CD14-positive monocyte (primary cell): ENCODE results near the gene PIKFYVE. TPM values are rescaled to one million over a fixed set of nuclear protein-coding genes. Genes with fewer than 3 reads are reported as not detected.

ENCODE experiments used
- DNase-seq, 3 donors: peaks; one replicate each; pipeline ENCODE4 v3.0.0-alpha.2; 2011 to 2022
- H2AFZ ChIP-seq: 2 replicates; pipeline ENCODE4 v1.6.0; 2012; ENCODE audit warnings: mild to moderate bottlenecking, low read depth, low read length, inconsistent platforms; ENCODE audit not compliant: insufficient read depth, poor library complexity, severe bottlenecking
- H3K27ac ChIP-seq, 2 donors: 1 replicate in 1 of 2; 2 replicates in 1 of 2; pipeline ENCODE4 v1.5.1; 2012 to 2013; ENCODE audit warnings: low read length in 2 of 2, control low read depth in 1 of 2, inconsistent platforms in 1 of 2, low read depth in 1 of 2, mild to moderate bottlenecking in 1 of 2
- H3K27me3 ChIP-seq, 2 donors: one replicate each; pipeline versions ENCODE4 v1.6.0 to v1.6.1; 2011 to 2013; ENCODE audit warnings: low read length in 2 of 2; ENCODE audit not compliant: control insufficient read depth in 2 of 2, insufficient read depth in 2 of 2
- H3K36me3 ChIP-seq, 2 donors: replicated peaks in 1 of 2; 1 replicate in 1 of 2; 2 replicates in 1 of 2; pipeline versions ENCODE4 v1.5.1 to v1.6.1; 2012 to 2013; ENCODE audit warnings: low read length in 2 of 2, control low read depth in 1 of 2, inconsistent platforms in 1 of 2, mild to moderate bottlenecking in 1 of 2; ENCODE audit not compliant: insufficient read depth in 2 of 2, control insufficient read depth in 1 of 2
- H3K4me1 ChIP-seq, 2 donors: 1 replicate in 1 of 2; 2 replicates in 1 of 2; pipeline versions ENCODE4 v1.5.1 to v1.6.1; 2012 to 2013; ENCODE audit warnings: low read length in 2 of 2, control low read depth in 1 of 2, inconsistent platforms in 1 of 2, mild to moderate bottlenecking in 1 of 2, moderate library complexity in 1 of 2; ENCODE audit not compliant: insufficient read depth in 2 of 2, control insufficient read depth in 1 of 2
- H3K4me2 ChIP-seq: replicated peaks from 2 replicates; pipeline ENCODE3; 2012; ENCODE audit warnings: low read length, moderate library complexity, mild to moderate bottlenecking; ENCODE audit not compliant: poor library complexity, severe bottlenecking; ENCODE audit errors: extremely low read depth
- H3K4me3 ChIP-seq, 3 experiments: fragments of 200-600 bp in 1 of 3; sonication (generic) in 1 of 3; replicated peaks in 1 of 3; 1 replicate in 2 of 3; 2 replicates in 1 of 3; pipeline ENCODE4 v1.5.1; 2011 to 2013; ENCODE audit warnings: low read length in 3 of 3, mild to moderate bottlenecking in 3 of 3, control low read depth in 2 of 3, low read depth in 2 of 3, inconsistent platforms in 1 of 3, moderate library complexity in 1 of 3
- H3K79me2 ChIP-seq: 2 replicates; pipeline ENCODE4 v1.6.0; 2012; ENCODE audit warnings: mild to moderate bottlenecking, control low read depth, inconsistent platforms, low read length, moderate library complexity; ENCODE audit not compliant: insufficient read depth
- H3K9ac ChIP-seq: 2 replicates; pipeline ENCODE4 v1.6.0; 2017; ENCODE audit warnings: low read length, mild to moderate bottlenecking; ENCODE audit not compliant: insufficient read depth, poor library complexity, severe bottlenecking
- H3K9me3 ChIP-seq, 2 donors: replicated peaks in 1 of 2; 1 replicate in 1 of 2; 2 replicates in 1 of 2; pipeline versions ENCODE4 v1.5.1 to v1.6.1; 2012 to 2013; ENCODE audit warnings: low read length in 2 of 2, control low read depth in 1 of 2; ENCODE audit not compliant: control insufficient read depth in 1 of 2, insufficient read depth in 1 of 2
- H4K20me1 ChIP-seq: 2 replicates; pipeline ENCODE4 v1.6.0; 2012; ENCODE audit warnings: mild to moderate bottlenecking, low read length, control low read depth, moderate library complexity; ENCODE audit not compliant: insufficient read depth
- H3K27ac Mint-ChIP-seq, 7 donors: one replicate each; pipeline ENCODE4 v1.8.0; 2020; ENCODE audit warnings: mild to moderate bottlenecking in 7 of 7, mixed read lengths in 7 of 7, moderate library complexity in 6 of 7, inconsistent platforms in 2 of 7
- H3K27me3 Mint-ChIP-seq, 3 donors: one replicate each; pipeline ENCODE4 v1.8.0; 2021 to 2022; ENCODE audit warnings: low read depth in 3 of 3, mild to moderate bottlenecking in 3 of 3, mixed read lengths in 3 of 3, moderate library complexity in 3 of 3, inconsistent platforms in 1 of 3
- H3K36me3 Mint-ChIP-seq, 2 donors: one replicate each; pipeline ENCODE4 v1.8.0; 2020; ENCODE audit warnings: mixed read lengths in 2 of 2, inconsistent platforms in 1 of 2, mild to moderate bottlenecking in 1 of 2
- H3K4me1 Mint-ChIP-seq: one replicate; pipeline ENCODE4 v1.8.0; 2020; ENCODE audit warnings: mild to moderate bottlenecking, mixed read lengths
- H3K4me3 Mint-ChIP-seq, 2 donors: one replicate each; pipeline ENCODE4 v1.8.0; 2020; ENCODE audit warnings: mild to moderate bottlenecking in 2 of 2, mixed read lengths in 2 of 2, moderate library complexity in 1 of 2
- H3K9me3 Mint-ChIP-seq, 7 donors: one replicate each; pipeline ENCODE4 v1.8.0; 2020 to 2022; ENCODE audit warnings: mixed read lengths in 7 of 7, mild to moderate bottlenecking in 6 of 7, moderate library complexity in 6 of 7, inconsistent platforms in 2 of 7
- CTCF ChIP-seq: fragments of 200-600 bp; IDR thresholded peaks from one replicate; pipeline ENCODE4 v1.8.0; 2022; ENCODE audit warnings: antibody characterized with exemption, mild to moderate bottlenecking
- WGBS: methylation state at CpG from one replicate; pipeline ENCODE4 v1.1.5; 2013; ENCODE audit warnings: missing lambda C conversion rate; ENCODE audit not compliant: insufficient coverage; 5-methylcytosine and 5-hydroxymethylcytosine counted together
- intact Hi-C, 2 donors: fragments of 100-400 bp; cut with micrococcal nuclease; formaldehyde crosslinking; loops; one replicate each; pipeline versions ENCODE4 v1.15.0 to v1.15.1; 2023
- polyA plus RNA-seq, 3 donors: library from polyadenylated mRNA; depleted of rRNA in 1 of 3; unstranded in 2 of 3; stranded (reverse) in 1 of 3; fragments of 300-500 nt in 2 of 3; fragments of >200 nt in 1 of 3; fragmentation: Illumina TruSeq in 2 of 3; gene quantifications; 1 replicate in 2 of 3; 2 replicates in 1 of 3; pipeline ENCODE4 v1.2.3, GENCODE V29; 2012 to 2021

The PIKFYVE gene
- polyA plus RNA-seq, 3 donors, result 3.5 to 17.6 (median 6.2) TPM

- Histone ChIP-seq H3K79me2 (peaks cover 72% of the 10 kb centered on the region), H3K4me2 (peak overlapping the region; percentile 83), H3K27ac (peak overlapping the region in 1 of 2 donors; percentile 91), H4K20me1 (peaks cover 54% of the 10 kb centered on the region), H3K4me1 (peaks cover 39 to 43% of the 10 kb centered on the region in 2 donors), H3K27me3 (no peaks in the 10 kb centered on the region), H3K9ac (no peak overlapping the region), H3K36me3 (peaks cover 23 to 34% of the 10 kb centered on the region in 2 donors), H3K9me3 (no peaks in the 10 kb centered on the region), H3K4me3 (peak overlapping the region in 1 of 3 experiments; percentile 95), H2AFZ (no peak overlapping the region)
- no peak for TF ChIP-seq CTCF
- WGBS, result no CpG with 5 or more reads among the region's 8 CpGs
- Mint-ChIP-seq H3K9me3 (no peaks in the 10 kb centered on the region), H3K27ac (peak overlapping the region in 6 of 7 donors; percentile 1 to 96 (median 60)), H3K36me3 (peaks cover 12 to 22% of the 10 kb centered on the region in 2 donors), H3K27me3 (no peaks in the 10 kb centered on the region), H3K4me3 (no peak overlapping the region), H3K4me1 (peaks cover 39% of the 10 kb centered on the region)
- intact Hi-C loops, result loop anchor here in 1 of 2 donors (2.0 kb wide), 1 partner anchor 14 kb away; the partner anchor contains the start of gene IDH1
- peak; percentile 22 to 60 (median 47) for DNase-seq
Measured at GRCh38 chr2:208268156-208268952, 2.3 kb downstream of the PIKFYVE start.

GRCh38 chr2:208269091-208269490 is 3.0 kb downstream of the PIKFYVE start:
- Histone ChIP-seq H3K27me3 (no peaks in the 10 kb centered on the region), H2AFZ (no peak overlapping the region), H3K9ac (no peak overlapping the region), H3K36me3 (peaks cover 30 to 41% of the 10 kb centered on the region in 2 donors), H3K4me3 (no peak overlapping the region), H3K79me2 (peaks cover 79% of the 10 kb centered on the region), H4K20me1 (peaks cover 60% of the 10 kb centered on the region), H3K4me1 (peaks cover 39 to 43% of the 10 kb centered on the region in 2 donors), H3K9me3 (no peaks in the 10 kb centered on the region), H3K4me2 (peak overlapping the region; percentile 23), H3K27ac (peak overlapping the region in 1 of 2 donors; percentile 58)
- H3K4me1 Mint-ChIP-seq, result peaks cover 39% of the 10 kb centered on the region
- no peaks in the 10 kb centered on the region for H3K27me3 Mint-ChIP-seq
- peak overlapping the region in 5 of 7 donors; percentile 54 to 79 (median 62) for H3K27ac Mint-ChIP-seq
- DNase-seq, result no peak
- 100% methylated on average over 1 of the region's 2 CpGs for WGBS
- no peak overlapping the region for H3K4me3 Mint-ChIP-seq
- no peaks in the 10 kb centered on the region for H3K9me3 Mint-ChIP-seq
- peak; percentile 17 for TF ChIP-seq CTCF
- peaks cover 19 to 29% of the 10 kb centered on the region in 2 donors for H3K36me3 Mint-ChIP-seq
- intact Hi-C loops, result loop anchor here in 1 of 2 donors (2.0 kb wide), 1 partner anchor 14 kb away; the partner anchor contains the start of gene IDH1
